H9 (cell line): ENCODE results near the gene PCNX2. TPM values are rescaled to one million over a fixed set of nuclear protein-coding genes. Genes with fewer than 3 reads are reported as not detected.

ENCODE experiments used
- DNase-seq: peaks from one replicate; pipeline ENCODE4 v3.0.0-alpha.2; 2017
- H2AFZ ChIP-seq: one replicate; pipeline ENCODE4 v1.6.1; 2013; ENCODE audit warnings: mild to moderate bottlenecking, low read length, control low read depth, moderate library complexity
- H2AK5ac ChIP-seq: 2 replicates; pipeline ENCODE4 v1.6.1; 2013; ENCODE audit warnings: low read length, control low read depth, mixed read lengths; ENCODE audit not compliant: insufficient read length
- H2BK120ac ChIP-seq: one replicate; pipeline ENCODE4 v1.6.1; 2013; ENCODE audit warnings: low read depth, mild to moderate bottlenecking, low read length, control low read depth, inconsistent platforms; ENCODE audit not compliant: poor library complexity, severe bottlenecking
- H2BK12ac ChIP-seq: 2 replicates; pipeline ENCODE4 v1.6.1; 2013; ENCODE audit warnings: low read length, control low read depth, mixed read lengths, low read depth; ENCODE audit not compliant: insufficient read length
- H2BK15ac ChIP-seq: 2 replicates; pipeline ENCODE4 v1.6.1; 2013; ENCODE audit warnings: low read depth, low read length, control low read depth
- H2BK20ac ChIP-seq: one replicate; pipeline ENCODE4 v1.6.1; 2013; ENCODE audit warnings: low read depth, mild to moderate bottlenecking, low read length, control low read depth, inconsistent platforms; ENCODE audit not compliant: poor library complexity, severe bottlenecking
- H2BK5ac ChIP-seq: 2 replicates; pipeline ENCODE4 v1.6.1; 2013; ENCODE audit warnings: low read length, control low read depth, mixed read lengths; ENCODE audit not compliant: insufficient read length
- H3K14ac ChIP-seq: 2 replicates; pipeline ENCODE4 v1.6.1; 2013; ENCODE audit warnings: low read length, control low read depth; ENCODE audit not compliant: insufficient read depth
- H3K18ac ChIP-seq: 2 replicates; pipeline ENCODE4 v1.6.1; 2013; ENCODE audit warnings: low read depth, mild to moderate bottlenecking, mixed read lengths, low read length, control low read depth; ENCODE audit not compliant: insufficient read length
- H3K23ac ChIP-seq: 2 replicates; pipeline ENCODE4 v1.6.1; 2013; ENCODE audit warnings: low read length, control low read depth, mixed read lengths, low read depth; ENCODE audit not compliant: insufficient read length
- H3K23me2 ChIP-seq: 2 replicates; pipeline ENCODE4 v1.6.1; 2013; ENCODE audit warnings: low read depth, mild to moderate bottlenecking, mixed read lengths, low read length, control low read depth; ENCODE audit not compliant: insufficient read length, poor library complexity, severe bottlenecking
- H3K27ac ChIP-seq: 2 replicates; pipeline ENCODE4 v1.5.1; 2013; ENCODE audit warnings: low read length, control low read depth, mixed read lengths, low read depth; ENCODE audit not compliant: insufficient read length
- H3K27me3 ChIP-seq: 2 replicates; pipeline ENCODE4 v1.6.1; 2013; ENCODE audit warnings: low read length, control low read depth, inconsistent platforms; ENCODE audit not compliant: insufficient read depth
- H3K4ac ChIP-seq: 2 replicates; pipeline ENCODE4 v1.6.1; 2013; ENCODE audit warnings: low read depth, mild to moderate bottlenecking, control low read depth, inconsistent platforms, low read length, moderate library complexity
- H3K4me1 ChIP-seq: 2 replicates; pipeline ENCODE4 v1.6.1; 2013; ENCODE audit warnings: low read length, control low read depth, inconsistent platforms; ENCODE audit not compliant: insufficient read depth
- H3K4me2 ChIP-seq: 2 replicates; pipeline ENCODE4 v1.6.1; 2013; ENCODE audit warnings: low read length, control low read depth, mixed read lengths; ENCODE audit not compliant: insufficient read length, insufficient read depth
- H3K56ac ChIP-seq: 2 replicates; pipeline ENCODE4 v1.6.1; 2013; ENCODE audit warnings: low read depth, mild to moderate bottlenecking, mixed read lengths, low read length, control low read depth; ENCODE audit not compliant: insufficient read length
- H3K79me1 ChIP-seq: 2 replicates; pipeline ENCODE4 v1.6.1; 2013; ENCODE audit warnings: low read depth, mild to moderate bottlenecking, moderate library complexity, low read length, control low read depth, inconsistent platforms; ENCODE audit not compliant: insufficient read depth, poor library complexity, severe bottlenecking
- H3K79me2 ChIP-seq: 2 replicates; pipeline ENCODE4 v1.6.1; 2013; ENCODE audit warnings: low read length, control low read depth, inconsistent platforms; ENCODE audit not compliant: insufficient read depth
- H3K9ac ChIP-seq: 2 replicates; pipeline ENCODE4 v1.6.1; 2013; ENCODE audit warnings: low read length, control low read depth, mixed read lengths; ENCODE audit not compliant: insufficient read length; ENCODE audit errors: extremely low read depth
- H3K9me3 ChIP-seq: one replicate; pipeline ENCODE4 v1.6.1; 2013; ENCODE audit warnings: low read depth, low read length, inconsistent platforms; ENCODE audit not compliant: control insufficient read depth
- H3T11ph ChIP-seq: one replicate; pipeline ENCODE4 v1.6.1; 2013; ENCODE audit warnings: mild to moderate bottlenecking, low read length, control low read depth, inconsistent platforms
- H4K20me1 ChIP-seq: one replicate; pipeline ENCODE4 v1.6.1; 2013; ENCODE audit not compliant: control insufficient read depth, insufficient read length, insufficient read depth
- H4K5ac ChIP-seq: 2 replicates; pipeline ENCODE4 v1.6.1; 2013; ENCODE audit warnings: low read depth, mild to moderate bottlenecking, mixed read lengths, low read length, control low read depth; ENCODE audit not compliant: insufficient read length
- H4K8ac ChIP-seq: replicated peaks from 2 replicates; pipeline ENCODE4 v1.6.1; 2013; ENCODE audit warnings: low read length, control low read depth, mixed read lengths, low read depth; ENCODE audit not compliant: insufficient read length
- H4K91ac ChIP-seq: 2 replicates; pipeline ENCODE4 v1.6.1; 2013; ENCODE audit warnings: low read depth, mild to moderate bottlenecking, moderate library complexity, mixed read lengths, low read length, control low read depth; ENCODE audit not compliant: insufficient read length
- H3K27ac Mint-ChIP-seq, 3 experiments: 2 replicates in 2 of 3; 3 replicates in 1 of 3; pipeline ENCODE4 v1.8.0; 2020 to 2021; ENCODE audit warnings: mixed read lengths in 3 of 3, mild to moderate bottlenecking in 1 of 3, moderate library complexity in 1 of 3
- H3K27me3 Mint-ChIP-seq: 2 replicates; pipeline ENCODE4 v1.8.0; 2021; ENCODE audit warnings: low read depth, mild to moderate bottlenecking, moderate library complexity, mixed read lengths
- H3K36me3 Mint-ChIP-seq, 3 experiments: 2 replicates in 2 of 3; 3 replicates in 1 of 3; pipeline ENCODE4 v1.8.0; 2020 to 2021; ENCODE audit warnings: low read depth in 3 of 3, mixed read lengths in 3 of 3; ENCODE audit not compliant: insufficient read depth in 1 of 3
- H3K4me1 Mint-ChIP-seq, 2 experiments: 2 replicates each; pipeline ENCODE4 v1.8.0; 2020; ENCODE audit warnings: mixed read lengths in 2 of 2
- H3K4me3 Mint-ChIP-seq, 2 experiments: 2 replicates in 1 of 2; 3 replicates in 1 of 2; pipeline ENCODE4 v1.8.0; 2020 to 2021; ENCODE audit warnings: mild to moderate bottlenecking in 2 of 2, mixed read lengths in 2 of 2, moderate library complexity in 1 of 2
- H3K9me3 Mint-ChIP-seq, 2 experiments: 2 replicates in 1 of 2; 3 replicates in 1 of 2; pipeline ENCODE4 v1.8.0; 2020; ENCODE audit warnings: mild to moderate bottlenecking in 2 of 2, mixed read lengths in 2 of 2, moderate library complexity in 1 of 2
- WGBS: extraction: QIAGEN DNeasy Blood & Tissue Kit; methylation state at CpG from one replicate; pipeline ENCODE4 v1.1.7; 2013; ENCODE audit warnings: missing lambda C conversion rate, low lambda C conversion rate, mixed read lengths; ENCODE audit not compliant: insufficient read length; ENCODE audit errors: extremely low coverage; 5-methylcytosine and 5-hydroxymethylcytosine counted together
- total RNA-seq: library from RNA; stranded (reverse); gene quantifications from 2 replicates; pipeline ENCODE4 v1.2.1, GENCODE V29; 2021
- TF ChIP-seq, protein P1 (sequence below): fragments of 200-600 bp; sonication (generic); conservative IDR thresholded peaks from 3 replicates; pipeline ENCODE4 v1.8.0; 2021; ENCODE audit warnings: antibody characterized with exemption, mild to moderate bottlenecking

PCNX2 gene
- total RNA-seq, 1 experiment from 2014 or later: 45.1 TPM

DNA sequence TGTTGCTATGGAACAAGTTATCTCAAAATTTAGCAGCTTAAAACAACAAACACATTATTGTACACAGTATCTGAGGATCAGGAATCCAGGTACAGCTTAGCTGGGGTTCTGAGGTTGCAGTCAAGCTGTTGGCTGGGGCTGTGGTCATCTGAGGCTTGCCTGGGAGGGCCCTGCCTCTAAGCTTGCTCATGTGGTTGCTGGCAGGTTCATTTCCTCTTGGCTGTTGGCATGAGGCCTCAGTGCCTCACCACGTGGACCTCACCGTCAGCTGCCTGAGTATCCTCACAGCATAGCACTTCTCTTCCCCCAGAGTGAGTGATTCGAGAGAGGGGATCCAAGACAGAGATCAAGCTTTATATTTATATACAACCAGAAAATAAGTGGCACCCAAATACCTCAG, 326.6 kb downstream of the PCNX2 start:
- Histone ChIP-seq H3K27ac (no peak overlapping the region), H2BK12ac (no peak overlapping the region), H2BK15ac (no peak overlapping the region), H3K56ac (no peak overlapping the region), H4K91ac (no peak overlapping the region), H3K14ac (no peak overlapping the region), H3K23ac (no peak overlapping the region), H3K9ac (no peak overlapping the region), H3K79me1 (peaks cover 4% of the 10 kb centered on the region), H4K5ac (no peak overlapping the region), H2AK5ac (no peak overlapping the region), H2BK120ac (no peak overlapping the region), H3K4me1 (no peaks in the 10 kb centered on the region), H3T11ph (no peak overlapping the region), H3K23me2 (no peaks in the 10 kb centered on the region), H2BK5ac (no peak overlapping the region), H2BK20ac (no peak overlapping the region), H3K4me2 (no peak overlapping the region), H2AFZ (no peak overlapping the region), H3K4ac (no peak overlapping the region), H3K79me2 (no peaks in the 10 kb centered on the region; the same call in 1 of the 2 replicates), H4K8ac (no peak overlapping the region), H4K20me1 (no peaks in the 10 kb centered on the region), H3K18ac (no peak overlapping the region), H3K9me3 (no peaks in the 10 kb centered on the region), H3K27me3 (no peaks in the 10 kb centered on the region)
- Mint-ChIP-seq H3K36me3 (peaks cover 43 to 72% (median 66%) of the 10 kb centered on the region in 3 experiments), H3K4me3 (no peak overlapping the region), H3K9me3 (peaks cover 4 to 12% of the 10 kb centered on the region in 2 experiments; a peak in 3 of 5 replicates), H3K27me3 (no peaks in the 10 kb centered on the region), H3K27ac (no peak overlapping the region), H3K4me1 (no peaks in the 10 kb centered on the region; a peak in 1 of 4 replicates)
- no CpG with 5 or more reads among the region's 3 CpGs for WGBS
- no peak for DNase-seq
- TF ChIP-seq, protein P1, sequence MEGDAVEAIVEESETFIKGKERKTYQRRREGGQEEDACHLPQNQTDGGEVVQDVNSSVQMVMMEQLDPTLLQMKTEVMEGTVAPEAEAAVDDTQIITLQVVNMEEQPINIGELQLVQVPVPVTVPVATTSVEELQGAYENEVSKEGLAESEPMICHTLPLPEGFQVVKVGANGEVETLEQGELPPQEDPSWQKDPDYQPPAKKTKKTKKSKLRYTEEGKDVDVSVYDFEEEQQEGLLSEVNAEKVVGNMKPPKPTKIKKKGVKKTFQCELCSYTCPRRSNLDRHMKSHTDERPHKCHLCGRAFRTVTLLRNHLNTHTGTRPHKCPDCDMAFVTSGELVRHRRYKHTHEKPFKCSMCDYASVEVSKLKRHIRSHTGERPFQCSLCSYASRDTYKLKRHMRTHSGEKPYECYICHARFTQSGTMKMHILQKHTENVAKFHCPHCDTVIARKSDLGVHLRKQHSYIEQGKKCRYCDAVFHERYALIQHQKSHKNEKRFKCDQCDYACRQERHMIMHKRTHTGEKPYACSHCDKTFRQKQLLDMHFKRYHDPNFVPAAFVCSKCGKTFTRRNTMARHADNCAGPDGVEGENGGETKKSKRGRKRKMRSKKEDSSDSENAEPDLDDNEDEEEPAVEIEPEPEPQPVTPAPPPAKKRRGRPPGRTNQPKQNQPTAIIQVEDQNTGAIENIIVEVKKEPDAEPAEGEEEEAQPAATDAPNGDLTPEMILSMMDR: no peak
